Liver (tissue), 9 donors: ENCODE data around the gene UMAD1. TPM values are rescaled to one million over a fixed set of nuclear protein-coding genes. Genes with fewer than 3 reads are reported as not detected.

Experiments
- DNase-seq: peaks from one replicate; pipeline ENCODE4 v3.0.0-alpha.2; 2017; ENCODE audit warnings: low spot score
- H3K27ac ChIP-seq, 2 donors: one replicate each; pipeline ENCODE4 v1.7.0; 2013; ENCODE audit warnings: inconsistent platforms in 2 of 2, low read length in 2 of 2, control low read depth in 1 of 2, low read depth in 1 of 2, mild to moderate bottlenecking in 1 of 2
- H3K27me3 ChIP-seq, 4 donors: one replicate each; pipeline versions ENCODE4 v1.6.1 to v1.7.0; 2013; ENCODE audit warnings: low read length in 3 of 4, inconsistent platforms in 1 of 4, mild to moderate bottlenecking in 1 of 4, moderate library complexity in 1 of 4; ENCODE audit not compliant: control insufficient read depth in 4 of 4, insufficient read depth in 4 of 4
- H3K36me3 ChIP-seq, 4 donors: one replicate each; pipeline versions ENCODE4 v1.6.1 to v1.7.0; 2013; ENCODE audit warnings: low read length in 3 of 4, mild to moderate bottlenecking in 3 of 4, low read depth in 1 of 4, moderate library complexity in 1 of 4; ENCODE audit not compliant: control insufficient read depth in 4 of 4, insufficient read depth in 3 of 4
- H3K4me1 ChIP-seq, 4 donors: one replicate each; pipeline versions ENCODE4 v1.6.1 to v1.7.0; 2013; ENCODE audit warnings: low read length in 3 of 4, mild to moderate bottlenecking in 3 of 4, moderate library complexity in 1 of 4; ENCODE audit not compliant: control insufficient read depth in 4 of 4, insufficient read depth in 4 of 4
- H3K4me3 ChIP-seq, 3 donors: one replicate each; pipeline versions ENCODE4 v1.6.1 to v1.7.0; 2013; ENCODE audit warnings: low read length in 3 of 3, control low read depth in 1 of 3, low read depth in 1 of 3, mild to moderate bottlenecking in 1 of 3
- H3K9ac ChIP-seq, 2 donors: one replicate each; pipeline ENCODE4 v1.7.0; 2013; ENCODE audit warnings: low read length in 2 of 2, mild to moderate bottlenecking in 2 of 2, moderate library complexity in 2 of 2, control low read depth in 1 of 2, low read depth in 1 of 2
- H3K9me3 ChIP-seq, 4 donors: one replicate each; pipeline versions ENCODE4 v1.6.1 to v1.7.0; 2013; ENCODE audit warnings: low read length in 3 of 4; ENCODE audit not compliant: control insufficient read depth in 4 of 4
- ATF3 ChIP-seq: IDR thresholded peaks from 2 replicates; pipeline ENCODE4 v1.6.1; 2016; ENCODE audit warnings: antibody characterized with exemption
- CTCF ChIP-seq: fragments of 150-350 bp; IDR thresholded peaks from 2 replicates; pipeline ENCODE4 v1.5.1; 2017; ENCODE audit warnings: improper control_type of control experiment, low read depth, low read length; ENCODE audit not compliant: missing input control
- FOXA1 ChIP-seq: IDR thresholded peaks from 2 replicates; pipeline ENCODE4 v1.6.1; 2016; ENCODE audit warnings: antibody characterized with exemption
- GABPA ChIP-seq, 2 donors: IDR thresholded peaks in 1 of 2; conservative IDR thresholded peaks in 1 of 2; 2 replicates each; pipeline ENCODE4 v1.6.1; 2016; ENCODE audit warnings: antibody characterized with exemption in 2 of 2, mild to moderate bottlenecking in 1 of 2, moderate library complexity in 1 of 2
- HNF4A ChIP-seq, 2 donors: conservative IDR thresholded peaks; 2 replicates each; pipeline ENCODE4 v1.6.1; 2016; ENCODE audit warnings: antibody characterized with exemption in 2 of 2, mild to moderate bottlenecking in 2 of 2
- JUND ChIP-seq, 2 donors: IDR thresholded peaks; 2 replicates each; pipeline ENCODE4 v1.6.1; 2016; ENCODE audit warnings: antibody characterized with exemption in 2 of 2
- MAX ChIP-seq: IDR thresholded peaks from 2 replicates; pipeline ENCODE4 v1.6.1; 2016; ENCODE audit warnings: antibody characterized with exemption
- NR2F2 ChIP-seq: IDR thresholded peaks from 2 replicates; pipeline ENCODE4 v1.6.1; 2016; ENCODE audit warnings: antibody characterized with exemption
- RAD21 ChIP-seq, 2 donors: IDR thresholded peaks; 2 replicates each; pipeline ENCODE4 v1.6.1; 2016; ENCODE audit warnings: antibody characterized with exemption in 2 of 2, mild to moderate bottlenecking in 2 of 2
- REST ChIP-seq: IDR thresholded peaks from 2 replicates; pipeline ENCODE4 v1.6.1; 2016; ENCODE audit warnings: antibody characterized with exemption, mild to moderate bottlenecking
- RXRA ChIP-seq, 2 donors: IDR thresholded peaks; 2 replicates each; pipeline ENCODE4 v1.6.1; 2017 to 2018; ENCODE audit warnings: antibody characterized with exemption in 2 of 2, mild to moderate bottlenecking in 1 of 2
- TAF1 ChIP-seq: conservative IDR thresholded peaks from 2 replicates; pipeline ENCODE4 v1.6.1; 2016; ENCODE audit warnings: antibody characterized with exemption, mild to moderate bottlenecking
- YY1 ChIP-seq: IDR thresholded peaks from 2 replicates; pipeline ENCODE4 v1.6.1; 2016; ENCODE audit warnings: antibody characterized with exemption, mild to moderate bottlenecking
- ZBTB33 ChIP-seq: IDR thresholded peaks from 2 replicates; pipeline ENCODE4 v1.6.1; 2016; ENCODE audit warnings: antibody characterized with exemption
- WGBS: extraction: QIAGEN DNeasy Blood & Tissue Kit; methylation state at CpG from one replicate; pipeline ENCODE4 v1.1.7; 2013; 5-methylcytosine and 5-hydroxymethylcytosine counted together
- polyA plus RNA-seq, 2 donors: library from polyadenylated mRNA; stranded (reverse) in 1 of 2; unstranded in 1 of 2; fragments of 200-250 nt in 1 of 2; fragments of >200 nt in 1 of 2; fragmentation: Nextera tagmentation in 1 of 2; extraction: Ambion mirVana in 1 of 2; gene quantifications; one replicate each; pipeline versions ENCODE4 v1.2.1 to v1.2.3, GENCODE V29; 2013 to 2015
- total RNA-seq, 2 donors: library from RNA; depleted of rRNA; stranded (reverse); fragments of >200 nt; gene quantifications; one replicate each; pipeline ENCODE4 v1.2.3, GENCODE V29; 2014
- donor health status: healthy.
- donor health status: healthy.
- donor health status: healthy.
- donor health status: healthy.
- donor health status: healthy.

UMAD1 gene
- total and polyA plus RNA-seq, 4 donors, result 5.9 to 12.2 (median 7.9) TPM

GRCh38 chr7:7771452-7771851 is 130.9 kb downstream of the UMAD1 start:
- no peak for TF ChIP-seq YY1
- H3K9ac ChIP-seq, result no peak overlapping the region
- no peaks in the 10 kb centered on the region for H3K4me1 ChIP-seq
- no peak overlapping the region for H3K27ac ChIP-seq
- no peak for DNase-seq
- no peaks in the 10 kb centered on the region for H3K9me3 ChIP-seq
- no peaks in the 10 kb centered on the region for H3K36me3 ChIP-seq
- no peaks in the 10 kb centered on the region for H3K27me3 ChIP-seq
- no peak overlapping the region for H3K4me3 ChIP-seq

- Histone ChIP-seq H3K36me3 (no peaks in the 10 kb centered on the region), H3K27me3 (no peaks in the 10 kb centered on the region), H3K9me3 (no peaks in the 10 kb centered on the region), H3K4me3 (no peak overlapping the region), H3K9ac (no peak overlapping the region), H3K27ac (no peak overlapping the region), H3K4me1 (no peaks in the 10 kb centered on the region)
- no peak for TF ChIP-seq NR2F2
- no peak for TF ChIP-seq HNF4A (conservative IDR thresholded peaks at IDR 0.05)
- TF ChIP-seq GABPA (IDR thresholded peaks at IDR 0.05 in 1 of 2, conservative IDR thresholded peaks at IDR 0.05 in 1 of 2), result no peak
- TF ChIP-seq JUND (IDR thresholded peaks at IDR 0.05), result no peak
- no peak for TF ChIP-seq ZBTB33
- TF ChIP-seq ATF3, result no peak
- TF ChIP-seq RXRA (IDR thresholded peaks at IDR 0.05), result no peak
- no peak for TF ChIP-seq MAX
- TF ChIP-seq TAF1, result no peak
- TF ChIP-seq FOXA1, result no peak
- TF ChIP-seq CTCF, result no peak
- WGBS, result 85% methylated on average over 6 of the region's 6 CpGs
- DNase-seq, result no peak
These were observed 131.9 kb downstream of the UMAD1 start for GRCh38 chr7:7772397-7772821.

GRCh38 chr7:7773334-7774309 is 133.1 kb downstream of the UMAD1 start:
- TF ChIP-seq RAD21 (IDR thresholded peaks at IDR 0.05) (no peak), ZBTB33 (no peak), RXRA (IDR thresholded peaks at IDR 0.05) (no peak), TAF1 (no peak), FOXA1 (no peak), MAX (no peak), REST (no peak)
- H3K9me3 ChIP-seq, result no peaks in the 10 kb centered on the region
- DNase-seq, result no peak
- no peak overlapping the region for H3K9ac ChIP-seq
- no peak overlapping the region for H3K27ac ChIP-seq
- no peaks in the 10 kb centered on the region for H3K27me3 ChIP-seq
- WGBS, result 94% methylated on average over 3 of the region's 3 CpGs
- no peaks in the 10 kb centered on the region for H3K36me3 ChIP-seq
- H3K4me1 ChIP-seq, result no peaks in the 10 kb centered on the region
- no peak overlapping the region for H3K4me3 ChIP-seq
